Skeletal muscle satellite cell (primary cell): ENCODE data around the gene TAF8.
A peak's percentile ranks its signal among the peaks of the same experiment; 100 is the strongest.

Experiments used
- H3K27me3 ChIP-seq: 2 replicates; pipeline ENCODE4 v1.7.0; 2013; ENCODE audit warnings: low read length; ENCODE audit not compliant: control insufficient read depth, insufficient read depth
- H3K36me3 ChIP-seq: 2 replicates; pipeline ENCODE4 v1.7.0; 2013; ENCODE audit warnings: mild to moderate bottlenecking, control low read depth, low read length; ENCODE audit not compliant: insufficient read depth
- H3K4me1 ChIP-seq: 2 replicates; pipeline ENCODE4 v1.7.0; 2013; ENCODE audit warnings: low read length; ENCODE audit not compliant: control insufficient read depth, insufficient read depth
- H3K4me2 ChIP-seq: 2 replicates; pipeline ENCODE4 v1.7.0; 2013; ENCODE audit warnings: mild to moderate bottlenecking, low read length
- H3K4me3 ChIP-seq: 2 replicates; pipeline ENCODE4 v1.7.0; 2013; ENCODE audit warnings: low read length
- H3K9ac ChIP-seq: 2 replicates; pipeline ENCODE4 v1.7.0; 2013; ENCODE audit warnings: mild to moderate bottlenecking, low read depth, low read length, moderate library complexity
- H3K9me3 ChIP-seq: replicated peaks from 2 replicates; pipeline ENCODE4 v1.7.0; 2013; ENCODE audit warnings: mild to moderate bottlenecking, control low read depth, low read length

Gene TAF8

GRCh38 chr6:42091718-42092023 is 41.3 kb downstream of the TAF8 start:
- H3K4me1 ChIP-seq: peaks cover 9% of the 10 kb centered on the region
- no peak overlapping the region for H3K4me3 ChIP-seq
- H3K9ac ChIP-seq: no peak overlapping the region
- no peaks in the 10 kb centered on the region for H3K27me3 ChIP-seq
- no peaks in the 10 kb centered on the region for H3K9me3 ChIP-seq
- H3K36me3 ChIP-seq: no peaks in the 10 kb centered on the region
- no peak overlapping the region for H3K4me2 ChIP-seq

GRCh38 chr6:42093582-42094329 is 43.4 kb downstream of the TAF8 start:
- no peak overlapping the region for H3K4me2 ChIP-seq
- H3K9ac ChIP-seq: no peak overlapping the region
- H3K27me3 ChIP-seq: no peaks in the 10 kb centered on the region
- H3K4me3 ChIP-seq: no peak overlapping the region
- H3K36me3 ChIP-seq: no peaks in the 10 kb centered on the region
- no peaks in the 10 kb centered on the region for H3K4me1 ChIP-seq
- no peaks in the 10 kb centered on the region for H3K9me3 ChIP-seq

- Histone ChIP-seq H3K27me3 (no peaks in the 10 kb centered on the region), H3K9ac (no peak overlapping the region), H3K36me3 (no peaks in the 10 kb centered on the region), H3K9me3 (no peaks in the 10 kb centered on the region), H3K4me1 (peaks cover 9% of the 10 kb centered on the region), H3K4me2 (no peak overlapping the region), H3K4me3 (no peak overlapping the region)
These were observed 44.8 kb downstream of the TAF8 start for GRCh38 chr6:42095094-42095493.

- Histone ChIP-seq H3K4me2 (no peak overlapping the region), H3K4me1 (peaks cover 16% of the 10 kb centered on the region), H3K27me3 (no peaks in the 10 kb centered on the region), H3K4me3 (no peak overlapping the region), H3K36me3 (no peaks in the 10 kb centered on the region), H3K9me3 (no peaks in the 10 kb centered on the region), H3K9ac (no peak overlapping the region)
These were observed 45.6 kb downstream of the TAF8 start for GRCh38 chr6:42095776-42096541.

- H3K4me1 ChIP-seq: peaks cover 21% of the 10 kb centered on the region
- H3K9ac ChIP-seq: peak overlapping the region; percentile 15
- H3K36me3 ChIP-seq: no peaks in the 10 kb centered on the region
- H3K27me3 ChIP-seq: no peaks in the 10 kb centered on the region
- no peaks in the 10 kb centered on the region for H3K9me3 ChIP-seq
- no peak overlapping the region for H3K4me3 ChIP-seq
- peak overlapping the region; percentile 58 for H3K4me2 ChIP-seq
These were observed 49.2 kb downstream of the TAF8 start for GRCh38 chr6:42099340-42100028.

GRCh38 chr6:42100029-42100901 is 49.9 kb downstream of the TAF8 start:
- Histone ChIP-seq H3K9me3 (no peaks in the 10 kb centered on the region), H3K4me1 (peaks cover 21% of the 10 kb centered on the region), H3K36me3 (no peaks in the 10 kb centered on the region), H3K4me2 (peak overlapping the region; percentile 58), H3K27me3 (no peaks in the 10 kb centered on the region), H3K4me3 (no peak overlapping the region), H3K9ac (peak overlapping the region; percentile 15)

GRCh38 chr6:42101186-42101657 is 50.9 kb downstream of the TAF8 start:
- no peaks in the 10 kb centered on the region for H3K27me3 ChIP-seq
- H3K36me3 ChIP-seq: peaks cover 5% of the 10 kb centered on the region
- no peaks in the 10 kb centered on the region for H3K9me3 ChIP-seq
- no peak overlapping the region for H3K4me2 ChIP-seq
- no peak overlapping the region for H3K4me3 ChIP-seq
- peaks cover 21% of the 10 kb centered on the region for H3K4me1 ChIP-seq
- H3K9ac ChIP-seq: no peak overlapping the region

GRCh38 chr6:42103216-42103615 is 52.9 kb downstream of the TAF8 start:
- Histone ChIP-seq H3K36me3 (peaks cover 5% of the 10 kb centered on the region), H3K4me1 (peaks cover 21% of the 10 kb centered on the region), H3K4me3 (no peak overlapping the region), H3K9me3 (no peaks in the 10 kb centered on the region), H3K27me3 (no peaks in the 10 kb centered on the region), H3K9ac (no peak overlapping the region), H3K4me2 (no peak overlapping the region)

GRCh38 chr6:42103753-42104094 is 53.4 kb downstream of the TAF8 start:
- H3K4me1 ChIP-seq: peaks cover 21% of the 10 kb centered on the region
- no peak overlapping the region for H3K4me3 ChIP-seq
- no peaks in the 10 kb centered on the region for H3K27me3 ChIP-seq
- no peak overlapping the region for H3K9ac ChIP-seq
- peaks cover 5% of the 10 kb centered on the region for H3K36me3 ChIP-seq
- H3K4me2 ChIP-seq: no peak overlapping the region
- H3K9me3 ChIP-seq: no peaks in the 10 kb centered on the region

GRCh38 chr6:42104095-42104803 is 53.9 kb downstream of the TAF8 start:
- Histone ChIP-seq H3K4me2 (peak overlapping the region; percentile 64), H3K36me3 (peaks cover 5% of the 10 kb centered on the region), H3K9me3 (no peaks in the 10 kb centered on the region), H3K4me3 (peak overlapping the region; percentile 54), H3K4me1 (peaks cover 20% of the 10 kb centered on the region), H3K9ac (peak overlapping the region; percentile 31), H3K27me3 (no peaks in the 10 kb centered on the region)
